Muscle layer of colon (tissue), 2 donors: ENCODE results near the gene CCL3.

Experiments used
- H3K27ac ChIP-seq: one replicate; pipeline ENCODE4 v1.7.0; 2013; ENCODE audit warnings: low read depth, mild to moderate bottlenecking, low read length, moderate library complexity
- H3K27me3 ChIP-seq, 2 donors: one replicate each; pipeline ENCODE4 v1.7.0; 2013; ENCODE audit warnings: low read length in 2 of 2, mild to moderate bottlenecking in 2 of 2; ENCODE audit not compliant: insufficient read depth in 2 of 2, control insufficient read depth in 1 of 2
- H3K36me3 ChIP-seq: one replicate; pipeline ENCODE4 v1.7.0; 2013; ENCODE audit warnings: mild to moderate bottlenecking, low read length; ENCODE audit not compliant: insufficient read depth
- H3K4me1 ChIP-seq: one replicate; pipeline ENCODE4 v1.7.0; 2013; ENCODE audit warnings: mild to moderate bottlenecking, low read length; ENCODE audit not compliant: insufficient read depth
- H3K4me3 ChIP-seq, 2 donors: one replicate each; pipeline ENCODE4 v1.7.0; 2013; ENCODE audit warnings: low read length in 2 of 2, low read depth in 1 of 2, mild to moderate bottlenecking in 1 of 2, moderate library complexity in 1 of 2
- H3K9ac ChIP-seq: one replicate; pipeline ENCODE4 v1.7.0; 2013; ENCODE audit warnings: low read length
- H3K9me3 ChIP-seq: one replicate; pipeline ENCODE4 v1.7.0; 2013; ENCODE audit warnings: mild to moderate bottlenecking, low read length
- donor health status: abdominal sarcoma.
- donor health status: Adenocarcinoma of cecum.

CCL3 gene

GRCh38 chr17:36057911-36058310 lies 32.0 kb downstream of the CCL3 start:
- no peaks in the 10 kb centered on the region for H3K36me3 ChIP-seq
- no peaks in the 10 kb centered on the region for H3K4me1 ChIP-seq
- H3K4me3 ChIP-seq: no peak overlapping the region
- H3K27me3 ChIP-seq: no peaks in the 10 kb centered on the region
- no peaks in the 10 kb centered on the region for H3K9me3 ChIP-seq
- H3K27ac ChIP-seq: no peak overlapping the region
- H3K9ac ChIP-seq: no peak overlapping the region

- Histone ChIP-seq H3K36me3 (no peaks in the 10 kb centered on the region), H3K4me1 (no peaks in the 10 kb centered on the region), H3K27ac (no peak overlapping the region)
These were observed 33.9 kb downstream of the CCL3 start for GRCh38 chr17:36055921-36056520.

GRCh38 chr17:36055171-36055570 lies 34.8 kb downstream of the CCL3 start:
- Histone ChIP-seq H3K4me3 (no peak overlapping the region), H3K4me1 (no peaks in the 10 kb centered on the region), H3K27me3 (no peaks in the 10 kb centered on the region), H3K9ac (no peak overlapping the region), H3K27ac (no peak overlapping the region), H3K9me3 (peaks cover 6% of the 10 kb centered on the region), H3K36me3 (no peaks in the 10 kb centered on the region)

More at GRCh38 chr17:36055921-36056520, 33.9 kb downstream of the CCL3 start:
- Histone ChIP-seq H3K4me3 (no peak overlapping the region), H3K9ac (no peak overlapping the region), H3K27me3 (no peaks in the 10 kb centered on the region), H3K9me3 (peaks cover 4% of the 10 kb centered on the region)

GRCh38 chr17:36049643-36050042 lies 40.3 kb downstream of the CCL3 start:
- Histone ChIP-seq H3K9ac (no peak overlapping the region), H3K27ac (no peak overlapping the region), H3K9me3 (peaks cover 6% of the 10 kb centered on the region), H3K36me3 (no peaks in the 10 kb centered on the region), H3K27me3 (no peaks in the 10 kb centered on the region), H3K4me1 (no peaks in the 10 kb centered on the region), H3K4me3 (no peak overlapping the region)

GRCh38 chr17:36048066-36048465 lies 41.9 kb downstream of the CCL3 start:
- Histone ChIP-seq H3K4me1 (no peaks in the 10 kb centered on the region), H3K27ac (no peak overlapping the region), H3K9ac (no peak overlapping the region), H3K27me3 (no peaks in the 10 kb centered on the region), H3K9me3 (peaks cover 6% of the 10 kb centered on the region), H3K4me3 (no peak overlapping the region), H3K36me3 (no peaks in the 10 kb centered on the region)
